Natural killer cell (primary cell): Measurements from ENCODE around the gene CHST15. TPM values are rescaled to one million over a fixed set of nuclear protein-coding genes. Genes with fewer than 3 reads are reported as not detected.

Experiments
- ATAC-seq, 3 donors: fragments of 150-1000 bp in 2 of 3; fragments of 200-7000 bp in 1 of 3; cut with Tn5 transposase; 1 replicate in 1 of 3; 2 replicates in 2 of 3; pipeline ENCODE4 v1.10.0; 2021; ENCODE audit warnings: mild to moderate bottlenecking in 2 of 3, moderate library complexity in 2 of 3
- DNase-seq, 2 donors: peaks; one replicate each; pipeline versions ENCODE4 v3.0.0 to v3.0.0-alpha.2; 2013 to 2021; ENCODE audit warnings: mixed read lengths in 1 of 2
- H3K27ac ChIP-seq: one replicate; pipeline ENCODE4 v1.5.1; 2013; ENCODE audit warnings: mild to moderate bottlenecking, low read length
- H3K27me3 ChIP-seq: one replicate; pipeline ENCODE4 v1.6.1; 2013; ENCODE audit warnings: low read length; ENCODE audit not compliant: control insufficient read depth, insufficient read depth
- H3K36me3 ChIP-seq: one replicate; pipeline ENCODE4 v1.6.1; 2013; ENCODE audit warnings: low read length; ENCODE audit not compliant: control insufficient read depth, insufficient read depth
- H3K4me1 ChIP-seq: one replicate; pipeline ENCODE4 v1.6.1; 2013; ENCODE audit warnings: low read length; ENCODE audit not compliant: control insufficient read depth, insufficient read depth
- H3K4me3 ChIP-seq: one replicate; pipeline ENCODE4 v1.5.1; 2013; ENCODE audit warnings: low read length
- H3K9me3 ChIP-seq: one replicate; pipeline ENCODE4 v1.6.1; 2013; ENCODE audit warnings: low read length; ENCODE audit not compliant: control insufficient read depth, insufficient read depth
- H3K27ac Mint-ChIP-seq, 2 donors: one replicate each; pipeline ENCODE4 v1.8.0; 2022; ENCODE audit warnings: mild to moderate bottlenecking in 2 of 2, mixed read lengths in 2 of 2, moderate library complexity in 1 of 2
- H3K27me3 Mint-ChIP-seq, 2 donors: one replicate each; pipeline ENCODE4 v1.8.0; 2022; ENCODE audit warnings: low read depth in 2 of 2, mixed read lengths in 2 of 2
- H3K36me3 Mint-ChIP-seq: one replicate; pipeline ENCODE4 v1.8.0; 2022; ENCODE audit warnings: mixed read lengths
- H3K4me1 Mint-ChIP-seq, 2 donors: one replicate each; pipeline ENCODE4 v1.8.0; 2022; ENCODE audit warnings: mixed read lengths in 2 of 2
- H3K4me3 Mint-ChIP-seq: one replicate; pipeline ENCODE4 v1.8.0; 2022; ENCODE audit warnings: mild to moderate bottlenecking, moderate library complexity, mixed read lengths
- H3K9me3 Mint-ChIP-seq, 2 donors: one replicate each; pipeline ENCODE4 v1.8.0; 2022; ENCODE audit warnings: mixed read lengths in 2 of 2
- CTCF ChIP-seq: fragments of 200-600 bp; IDR thresholded peaks from one replicate; pipeline ENCODE4 v1.8.0; 2022; ENCODE audit warnings: antibody characterized with exemption
- WGBS: methylation state at CpG from one replicate; pipeline ENCODE4 v1.1.7; 2013; ENCODE audit warnings: missing lambda C conversion rate; ENCODE audit not compliant: insufficient coverage; 5-methylcytosine and 5-hydroxymethylcytosine counted together
- intact Hi-C: fragments of 100-400 bp; cut with micrococcal nuclease; formaldehyde crosslinking; loops from one replicate; pipeline ENCODE4 v1.14.2; 2022
- total RNA-seq, 4 donors: library from RNA; stranded (reverse); fragments of 120-200 nt in 1 of 4; gene quantifications; one replicate each; pipeline versions ENCODE4 v1.2.3 to v1.2.4, GENCODE V29; 2013 to 2022

Gene CHST15
- total RNA-seq, 3 donors from 2014 or later (not counting 1 experiment from before 2014, with no cell fraction given) = 1.9 to 11.9 (median 8.7) TPM

GRCh38 chr10:124126983-124127385 is 33.6 kb upstream of the CHST15 start:
- Histone ChIP-seq H3K36me3 (no peaks in the 10 kb centered on the region), H3K27ac (no peak overlapping the region), H3K27me3 (no peaks in the 10 kb centered on the region), H3K4me1 (no peaks in the 10 kb centered on the region), H3K4me3 (no peak overlapping the region), H3K9me3 (no peaks in the 10 kb centered on the region)
- Mint-ChIP-seq H3K27ac (no peak overlapping the region), H3K36me3 (no peaks in the 10 kb centered on the region), H3K27me3 (peaks cover 0 to 4% of the 10 kb centered on the region in 2 donors), H3K9me3 (no peaks in the 10 kb centered on the region), H3K4me1 (no peaks in the 10 kb centered on the region), H3K4me3 (no peak overlapping the region)
- DNase-seq = no peak
- WGBS = 90% methylated on average over 9 of the region's 9 CpGs
- no peak for ATAC-seq
- no peak for TF ChIP-seq CTCF
- intact Hi-C loops = no loop called here

GRCh38 chr10:124126145-124126982 is 33.0 kb upstream of the CHST15 start:
- intact Hi-C loops = no loop called here
- no peak for ATAC-seq
- H3K4me1 Mint-ChIP-seq = no peaks in the 10 kb centered on the region
- H3K36me3 ChIP-seq = no peaks in the 10 kb centered on the region
- H3K27me3 Mint-ChIP-seq = peaks cover 0 to 4% of the 10 kb centered on the region in 2 donors
- H3K4me3 Mint-ChIP-seq = no peak overlapping the region
- H3K4me1 ChIP-seq = no peaks in the 10 kb centered on the region
- no peaks in the 10 kb centered on the region for H3K27me3 ChIP-seq
- no peak for DNase-seq
- no peaks in the 10 kb centered on the region for H3K9me3 Mint-ChIP-seq
- no peak overlapping the region for H3K27ac ChIP-seq
- 76% methylated on average over 10 of the region's 11 CpGs for WGBS
- no peak for TF ChIP-seq CTCF
- H3K4me3 ChIP-seq = no peak overlapping the region
- no peaks in the 10 kb centered on the region for H3K9me3 ChIP-seq
- no peaks in the 10 kb centered on the region for H3K36me3 Mint-ChIP-seq
- H3K27ac Mint-ChIP-seq = no peak overlapping the region

GRCh38 chr10:124125305-124126116 is 32.1 kb upstream of the CHST15 start:
- ATAC-seq = peak in 1 of 3 donors; percentile 21
- no peak overlapping the region for H3K4me3 Mint-ChIP-seq

More at GRCh38 chr10:124125305-124126116, 32.1 kb upstream of the CHST15 start:
- H3K4me1 Mint-ChIP-seq = no peaks in the 10 kb centered on the region
- H3K36me3 Mint-ChIP-seq = no peaks in the 10 kb centered on the region
- H3K27ac Mint-ChIP-seq = no peak overlapping the region
- Histone ChIP-seq H3K36me3 (no peaks in the 10 kb centered on the region), H3K27ac (no peak overlapping the region), H3K4me3 (no peak overlapping the region), H3K9me3 (no peaks in the 10 kb centered on the region), H3K27me3 (no peaks in the 10 kb centered on the region), H3K4me1 (no peaks in the 10 kb centered on the region)
- DNase-seq = peak in 1 of 2 donors; percentile 35
- no peaks in the 10 kb centered on the region for H3K27me3 Mint-ChIP-seq
- no peaks in the 10 kb centered on the region for H3K9me3 Mint-ChIP-seq
- 60% methylated on average over 10 of the region's 10 CpGs for WGBS
- TF ChIP-seq CTCF = no peak
- intact Hi-C loops = no loop called here
